ENCODE data around the gene IL21. TPM values are rescaled to one million over a fixed set of nuclear protein-coding genes. Genes with fewer than 3 reads are reported as not detected.

IL21 gene
- total RNA-seq, 2 experiments from 2014 or later, result 0.08 to 0.14 TPM

DNA sequence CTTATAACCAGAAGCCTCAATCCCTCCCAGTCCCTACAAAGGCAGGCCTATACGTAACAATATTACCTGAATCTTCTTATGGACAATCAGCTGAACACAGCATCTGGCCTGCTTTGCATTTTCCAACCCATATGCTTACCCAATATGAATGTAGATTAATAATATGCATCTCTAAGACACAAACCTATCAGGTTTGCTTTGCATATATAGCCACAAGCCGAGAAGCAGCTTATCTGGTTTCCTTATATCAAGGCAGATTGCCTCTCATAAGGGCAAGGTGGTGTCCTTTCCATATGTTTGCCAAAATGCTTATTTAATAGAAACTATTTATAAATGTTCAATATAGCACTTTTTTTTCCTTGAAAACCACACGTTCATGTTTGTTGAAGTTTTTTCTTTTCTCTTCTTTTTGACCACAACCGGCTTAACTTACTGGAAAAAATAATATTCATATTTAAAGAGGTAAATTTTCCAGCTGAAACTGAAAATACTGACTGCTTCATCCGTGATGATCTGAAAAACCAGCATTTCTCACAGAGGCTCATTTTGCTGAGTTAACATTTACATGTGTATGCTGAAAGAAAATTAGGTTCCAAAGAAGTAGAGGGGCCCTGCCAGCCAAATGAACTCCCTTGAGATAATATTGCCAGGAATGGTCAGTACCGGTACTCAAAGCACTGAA, 3.8 kb downstream of the IL21 start:
- H3K4me1 ChIP-seq (ENCODE audit: insufficient read depth, low read length), result peaks cover 9% of the 10 kb centered on the region
- peaks cover 41% of the 10 kb centered on the region for H3K4me1 Mint-ChIP-seq (ENCODE audit: low read depth)
- no peaks in the 10 kb centered on the region for H3K36me3 Mint-ChIP-seq (ENCODE audit: low read depth)
- POLR2A ChIA-PET, result interaction anchor here (1.1 kb wide), 1 partner anchor 16 kb away, joined by 3 read pairs; no protein-coding TSS in a partner anchor
- no peak overlapping the region for H3K4me3 Mint-ChIP-seq
- no peak overlapping the region for H3K4me3 ChIP-seq (ENCODE audit: low read length)
- DNase-seq (no peak), ATAC-seq (ENCODE audit: poor library complexity) (no peak)
- H3K27ac Mint-ChIP-seq, result peak overlapping the region; percentile 10
- no peaks in the 10 kb centered on the region for H3K27me3 Mint-ChIP-seq
- no peak overlapping the region for H3K27ac ChIP-seq (ENCODE audit: low read depth in 1 of 2, low read length in 2 of 2)
- no peaks in the 10 kb centered on the region for H3K9me3 Mint-ChIP-seq
- intact Hi-C loops (cut with DNase I, micrococcal nuclease), result no loop called here
- TF ChIP-seq, protein P1, sequence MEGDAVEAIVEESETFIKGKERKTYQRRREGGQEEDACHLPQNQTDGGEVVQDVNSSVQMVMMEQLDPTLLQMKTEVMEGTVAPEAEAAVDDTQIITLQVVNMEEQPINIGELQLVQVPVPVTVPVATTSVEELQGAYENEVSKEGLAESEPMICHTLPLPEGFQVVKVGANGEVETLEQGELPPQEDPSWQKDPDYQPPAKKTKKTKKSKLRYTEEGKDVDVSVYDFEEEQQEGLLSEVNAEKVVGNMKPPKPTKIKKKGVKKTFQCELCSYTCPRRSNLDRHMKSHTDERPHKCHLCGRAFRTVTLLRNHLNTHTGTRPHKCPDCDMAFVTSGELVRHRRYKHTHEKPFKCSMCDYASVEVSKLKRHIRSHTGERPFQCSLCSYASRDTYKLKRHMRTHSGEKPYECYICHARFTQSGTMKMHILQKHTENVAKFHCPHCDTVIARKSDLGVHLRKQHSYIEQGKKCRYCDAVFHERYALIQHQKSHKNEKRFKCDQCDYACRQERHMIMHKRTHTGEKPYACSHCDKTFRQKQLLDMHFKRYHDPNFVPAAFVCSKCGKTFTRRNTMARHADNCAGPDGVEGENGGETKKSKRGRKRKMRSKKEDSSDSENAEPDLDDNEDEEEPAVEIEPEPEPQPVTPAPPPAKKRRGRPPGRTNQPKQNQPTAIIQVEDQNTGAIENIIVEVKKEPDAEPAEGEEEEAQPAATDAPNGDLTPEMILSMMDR (IDR thresholded peaks at IDR 0.05), result no peak
- H3K27me3 ChIP-seq (ENCODE audit: control insufficient read depth in 1 of 2, insufficient read depth in 2 of 2, low read length in 2 of 2), result no peaks in the 10 kb centered on the region
- H3K36me3 ChIP-seq (ENCODE audit: insufficient read depth, low read length), result no peaks in the 10 kb centered on the region
- CTCF ChIA-PET, result interaction anchor here (0.8 kb wide), 1 partner anchor 39 kb away, joined by 3 read pairs; no protein-coding TSS in a partner anchor
- H3K9me3 ChIP-seq (ENCODE audit: control insufficient read depth in 1 of 2, insufficient read depth in 1 of 2, low read length in 2 of 2), result no peaks in the 10 kb centered on the region

DNA sequence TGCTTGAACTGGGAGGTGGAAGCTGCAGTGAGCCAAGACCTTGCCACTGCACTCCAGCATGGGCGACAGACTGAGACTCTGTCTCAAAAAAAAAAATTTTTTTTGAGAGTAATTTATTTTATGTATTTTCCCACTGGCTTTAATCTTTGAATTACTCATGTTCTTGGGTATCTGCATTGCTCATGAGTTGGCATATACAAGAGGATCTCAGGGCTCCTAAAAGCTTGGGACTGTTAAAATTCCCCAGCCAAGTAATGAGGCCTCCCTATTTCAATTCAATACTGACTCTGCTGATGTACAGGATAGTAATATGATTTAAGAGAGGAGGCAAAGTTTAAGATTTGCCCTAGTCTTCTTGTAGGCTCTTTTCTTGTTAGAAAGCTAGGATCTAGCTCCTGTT, 6.2 kb downstream of the IL21 start:
- no peaks in the 10 kb centered on the region for H3K27me3 ChIP-seq (ENCODE audit: control insufficient read depth in 1 of 2, insufficient read depth in 2 of 2, low read length in 2 of 2)
- no peaks in the 10 kb centered on the region for H3K36me3 ChIP-seq (ENCODE audit: insufficient read depth, low read length)
- Mint-ChIP-seq H3K27ac (no peak overlapping the region), H3K27me3 (no peaks in the 10 kb centered on the region), H3K4me1 (ENCODE audit: low read depth) (peaks cover 33% of the 10 kb centered on the region), H3K9me3 (no peaks in the 10 kb centered on the region), H3K36me3 (ENCODE audit: low read depth) (no peaks in the 10 kb centered on the region), H3K4me3 (no peak overlapping the region)
- intact Hi-C loops (cut with DNase I, micrococcal nuclease), result loop anchor here in 1 of 2 experiments (5.0 kb wide), 1 partner anchor 33 kb away; no protein-coding TSS in a partner anchor
- TF ChIP-seq, protein P1 (IDR thresholded peaks at IDR 0.05), result no peak
- no peak for DNase-seq
- no peak overlapping the region for H3K27ac ChIP-seq (ENCODE audit: low read depth in 1 of 2, low read length in 2 of 2)
- no peak overlapping the region for H3K4me3 ChIP-seq (ENCODE audit: low read length)
- no peak for ATAC-seq (ENCODE audit: poor library complexity)
- peaks cover 9% of the 10 kb centered on the region for H3K4me1 ChIP-seq (ENCODE audit: insufficient read depth, low read length)
- H3K9me3 ChIP-seq (ENCODE audit: control insufficient read depth in 1 of 2, insufficient read depth in 1 of 2, low read length in 2 of 2), result no peaks in the 10 kb centered on the region
- CTCF ChIA-PET, result no interaction called here
- POLR2A ChIA-PET, result no interaction called here

DNA sequence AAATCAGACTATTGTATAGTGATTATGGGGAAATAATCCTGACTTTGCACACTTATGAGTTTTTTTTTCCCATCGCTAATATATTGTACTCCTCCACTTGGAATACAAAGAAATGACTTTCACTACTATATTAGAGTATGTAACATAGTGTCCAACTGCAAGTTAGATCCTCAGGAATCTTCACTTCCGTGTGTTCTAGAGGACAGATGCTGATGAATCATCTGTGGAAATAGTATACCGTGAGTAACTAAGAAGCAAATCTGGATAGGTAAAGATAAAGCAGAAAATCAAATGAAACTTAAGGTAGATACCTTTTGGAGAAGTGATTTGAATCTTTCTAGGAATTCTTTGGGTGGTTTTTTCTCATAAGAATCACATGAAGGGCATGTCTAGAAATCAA, 8.3 kb downstream of the IL21 start:
- no peaks in the 10 kb centered on the region for H3K27me3 Mint-ChIP-seq
- H3K27me3 ChIP-seq (ENCODE audit: control insufficient read depth in 1 of 2, insufficient read depth in 2 of 2, low read length in 2 of 2), result no peaks in the 10 kb centered on the region
- no peak overlapping the region for H3K4me3 ChIP-seq (ENCODE audit: low read length)
- H3K4me3 Mint-ChIP-seq, result no peak overlapping the region
- TF ChIP-seq, protein P1 (IDR thresholded peaks at IDR 0.05), result no peak
- H3K36me3 ChIP-seq (ENCODE audit: insufficient read depth, low read length), result no peaks in the 10 kb centered on the region
- H3K27ac Mint-ChIP-seq, result no peak overlapping the region
- ChIA-PET CTCF (interaction anchor here (1.0 kb wide), 1 partner anchor 8 kb away, joined by 3 read pairs; the partner anchor contains the start of gene IL21), POLR2A (no interaction called here)
- H3K9me3 ChIP-seq (ENCODE audit: control insufficient read depth in 1 of 2, insufficient read depth in 1 of 2, low read length in 2 of 2), result no peaks in the 10 kb centered on the region
- intact Hi-C loops (cut with DNase I, micrococcal nuclease), result loop anchor here in 1 of 2 experiments (5.0 kb wide), 1 partner anchor 35 kb away; no protein-coding TSS in a partner anchor
- no peaks in the 10 kb centered on the region for H3K36me3 Mint-ChIP-seq (ENCODE audit: low read depth)
- H3K9me3 Mint-ChIP-seq, result no peaks in the 10 kb centered on the region
- ATAC-seq (ENCODE audit: poor library complexity) (no peak), DNase-seq (no peak)
- H3K4me1 ChIP-seq (ENCODE audit: insufficient read depth, low read length), result peaks cover 5% of the 10 kb centered on the region
- H3K4me1 Mint-ChIP-seq (ENCODE audit: low read depth), result peaks cover 20% of the 10 kb centered on the region
- no peak overlapping the region for H3K27ac ChIP-seq (ENCODE audit: low read depth in 1 of 2, low read length in 2 of 2)
